ELR (cell line): ENCODE data around the gene PKM.

Source experiments
- DNase-seq: peaks from one replicate; pipeline ENCODE4 v3.0.0-alpha.2; 2015; ENCODE audit warnings: low read depth

PKM gene

DNA sequence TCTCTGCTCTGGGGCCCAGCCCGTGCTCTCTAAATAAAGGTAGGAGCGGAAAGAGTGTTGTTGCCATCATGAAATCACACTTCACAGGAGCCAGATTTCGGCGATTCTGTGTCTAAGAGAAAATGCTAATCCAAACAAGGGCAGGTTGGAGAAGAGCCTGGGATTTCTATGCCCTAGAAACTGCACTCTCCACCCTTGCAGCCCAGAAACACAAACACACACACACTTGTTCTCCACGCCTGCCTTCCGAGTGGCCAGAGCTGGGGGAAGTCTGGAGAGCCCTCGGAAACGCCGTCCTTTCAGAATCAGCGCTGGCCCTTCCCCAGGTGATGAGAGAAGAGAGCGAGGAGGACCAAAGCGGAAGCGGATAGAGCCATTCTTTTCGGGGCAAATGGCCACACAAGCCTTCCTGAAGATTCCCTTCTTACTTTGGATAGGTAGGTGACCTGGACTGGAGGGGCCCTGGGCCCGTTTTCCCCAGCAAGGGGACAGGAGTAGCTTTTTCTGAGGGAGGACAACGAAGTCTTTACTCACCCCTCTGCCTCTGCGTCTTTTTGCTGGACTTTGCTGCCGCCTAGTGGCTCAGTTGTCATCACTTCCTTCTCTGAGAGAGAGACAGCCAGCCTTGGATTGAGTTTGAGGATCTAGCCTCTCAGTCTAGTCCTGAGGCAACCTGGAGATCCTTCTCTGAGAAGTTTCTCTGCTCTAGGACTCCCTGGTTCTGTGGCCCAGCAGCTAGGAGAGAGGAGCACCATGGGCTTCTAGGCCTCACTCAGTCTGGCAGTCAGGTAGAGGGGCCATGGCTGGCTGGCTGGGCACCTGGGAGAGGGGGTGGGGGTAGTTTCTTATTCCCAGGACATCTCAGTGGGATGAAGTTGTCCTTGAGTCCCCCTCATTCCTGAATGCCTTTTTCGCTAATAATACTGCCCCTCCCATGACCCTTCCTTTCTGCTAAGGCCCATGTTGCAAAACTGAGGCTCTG, 75.1 kb downstream of the PKM start:
- peak; percentile 83 for DNase-seq

DNA sequence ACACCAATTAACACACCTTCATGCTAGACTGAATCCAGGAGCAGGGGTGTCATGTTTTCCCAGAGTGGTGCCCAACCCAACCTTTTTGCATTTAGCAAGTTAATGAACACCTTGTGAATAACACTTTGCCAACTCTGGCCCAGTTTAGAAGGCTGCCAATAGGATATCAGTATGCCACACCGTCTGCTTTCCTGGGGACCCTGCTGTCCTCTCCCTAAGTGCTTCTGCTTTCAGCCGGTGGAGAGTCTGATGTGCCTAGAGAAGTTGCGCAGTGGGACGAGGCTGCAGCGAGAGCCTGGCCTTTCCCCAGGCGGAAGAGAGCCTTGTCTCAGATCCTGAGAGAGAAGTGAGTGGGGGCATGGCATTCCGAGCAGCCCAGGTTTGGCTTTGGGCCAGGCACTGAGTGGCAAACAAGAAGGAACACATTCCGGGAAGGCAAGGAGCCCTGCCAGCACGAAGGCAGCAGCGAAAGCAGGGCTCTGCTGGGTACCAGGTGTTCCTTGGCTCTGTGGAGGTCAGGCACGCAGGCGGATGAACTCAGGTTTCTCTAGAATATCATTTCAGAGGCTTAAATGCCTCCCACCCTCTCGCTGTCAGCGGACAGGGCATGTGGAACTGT, 75.9 kb downstream of the PKM start:
- DNase-seq, result peak; percentile 29

DNA sequence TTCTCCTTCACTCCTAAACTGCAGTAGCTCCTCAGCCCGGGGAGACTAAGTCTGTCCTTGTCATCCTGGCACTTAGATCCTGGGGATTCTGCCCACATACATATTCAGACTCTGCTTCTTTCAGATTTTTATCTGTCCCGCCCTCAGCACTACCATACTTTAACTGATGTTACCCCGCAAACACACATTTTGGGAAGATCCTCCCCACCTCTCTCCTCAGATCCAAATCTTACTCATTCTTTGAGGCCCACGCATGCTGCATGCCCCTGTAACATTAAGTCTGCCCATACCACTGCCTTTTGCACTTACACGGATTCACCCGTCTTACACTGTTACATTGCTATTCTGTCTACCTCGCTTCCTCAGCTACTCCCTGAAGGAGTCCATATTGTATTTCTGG, 76.7 kb downstream of the PKM start:
- no peak for DNase-seq

DNA sequence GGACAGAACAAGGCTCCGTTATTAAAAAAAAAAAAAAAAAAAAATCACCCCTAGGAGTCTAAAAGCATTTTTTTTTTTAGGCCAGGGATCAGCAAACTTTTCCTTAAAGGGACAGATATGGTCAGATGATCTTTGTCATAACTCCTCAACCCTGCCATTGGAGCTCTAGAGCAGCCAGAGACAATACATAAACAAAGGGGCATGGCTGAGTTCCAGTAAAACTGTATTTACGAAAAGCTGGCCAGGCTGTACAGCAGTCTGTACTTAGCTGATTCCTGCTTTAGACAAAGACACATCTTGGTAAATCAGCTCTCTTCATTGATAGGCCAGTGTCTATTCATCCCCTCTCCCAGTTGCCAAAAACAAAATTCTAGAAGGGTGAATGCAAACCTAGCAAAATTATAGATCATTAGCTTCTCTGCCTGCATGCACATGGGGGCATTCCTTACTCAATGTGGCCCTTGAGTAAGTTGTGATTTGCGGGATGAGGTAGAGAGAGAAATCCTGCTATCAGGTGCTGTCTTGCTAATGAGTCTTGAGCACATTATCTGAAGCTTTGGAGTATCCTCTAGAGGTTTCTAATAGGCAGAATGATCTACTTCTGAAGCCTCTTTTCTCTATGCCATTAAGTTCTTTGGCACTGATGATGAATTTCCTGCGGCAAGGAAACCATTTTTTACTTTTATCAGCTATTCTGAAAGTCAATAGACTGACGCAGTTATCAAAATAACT, 77.6 kb downstream of the PKM start:
- no peak for DNase-seq
